ENCODE results near the gene SNTB2.

Gene SNTB2

GRCh38 chr16:69321080-69321479 lies 134.1 kb downstream of the SNTB2 start:
- no peak for DNase-seq

GRCh38 chr16:69322343-69322742 lies 135.4 kb downstream of the SNTB2 start:
- no peak for DNase-seq

GRCh38 chr16:69323415-69323814 lies 136.5 kb downstream of the SNTB2 start:
- no peak for DNase-seq

- DNase-seq = no peak
Observed at GRCh38 chr16:69324013-69324531, 137.1 kb downstream of the SNTB2 start.

- no peak for DNase-seq
Observed at GRCh38 chr16:69324585-69325253, 137.8 kb downstream of the SNTB2 start.

- DNase-seq = no peak
Observed at GRCh38 chr16:69325784-69326171, 138.8 kb downstream of the SNTB2 start.

- no peak for DNase-seq
Observed at GRCh38 chr16:69326172-69326873, 139.4 kb downstream of the SNTB2 start.

- DNase-seq = no peak
Observed at GRCh38 chr16:69327585-69328310, 140.8 kb downstream of the SNTB2 start.

- no peak for DNase-seq
Observed at GRCh38 chr16:69328854-69329316, 141.9 kb downstream of the SNTB2 start.

- DNase-seq = no peak
Observed at GRCh38 chr16:69329369-69330285, 142.7 kb downstream of the SNTB2 start.

- peak; percentile 90 for DNase-seq
Observed at GRCh38 chr16:69330286-69331109, 143.5 kb downstream of the SNTB2 start, which contains the start of gene PDF. Gene PDF (minus strand): TSS chr16:69330588. CDS start chr16:69330570, 18 bp downstream.

- DNase-seq = no peak
Observed at GRCh38 chr16:69334696-69335095, 147.7 kb downstream of the SNTB2 start.

GRCh38 chr16:69338557-69339288 lies 151.8 kb downstream of the SNTB2 start:
- no peak for DNase-seq

- peak; percentile 100 for DNase-seq
Observed at GRCh38 chr16:69339289-69340094, 152.5 kb downstream of the SNTB2 start, which contains the start of the genes COG8 and NIP7. Gene COG8 (minus strand): TSS chr16:69339564. CDS start chr16:69339552, 12 bp downstream. Gene NIP7 (plus strand): TSS chr16:69339772. CDS start chr16:69339830, 58 bp downstream.

GRCh38 chr16:69340095-69340644 lies 153.2 kb downstream of the SNTB2 start:
- no peak for DNase-seq

GRCh38 chr16:69344171-69344570 lies 157.2 kb downstream of the SNTB2 start:
- no peak for DNase-seq

- no peak for DNase-seq
Observed at GRCh38 chr16:69345923-69346322, 159.0 kb downstream of the SNTB2 start.

GRCh38 chr16:69346683-69347082 lies 159.7 kb downstream of the SNTB2 start:
- DNase-seq = no peak

GRCh38 chr16:69348222-69348621 lies 161.3 kb downstream of the SNTB2 start:
- no peak for DNase-seq

Data from NCI-H2171 treated with DMSO at 0.1 percent for 48 hours (cell line).